HFFc6 (cell line): ENCODE results near the gene TMEM91. TPM values are rescaled to one million over a fixed set of nuclear protein-coding genes. Genes with fewer than 3 reads are reported as not detected.

ENCODE experiments used
- DNase-seq: peaks from one replicate; pipeline ENCODE4 v3.0.0-alpha.2; 2018
- H3K27ac Mint-ChIP-seq: 2 replicates; pipeline ENCODE4 v1.8.0; 2020; ENCODE audit warnings: mild to moderate bottlenecking, mixed read lengths
- H3K27me3 Mint-ChIP-seq: 2 replicates; pipeline ENCODE4 v1.8.0; 2021; ENCODE audit warnings: mild to moderate bottlenecking, moderate library complexity, mixed read lengths; ENCODE audit not compliant: insufficient read depth
- H3K36me3 Mint-ChIP-seq: 2 replicates; pipeline ENCODE4 v1.8.0; 2021; ENCODE audit warnings: low read depth, mixed read lengths
- H3K4me1 Mint-ChIP-seq: 2 replicates; pipeline ENCODE4 v1.8.0; 2020; ENCODE audit warnings: low read depth, mixed read lengths
- H3K4me3 Mint-ChIP-seq: 2 replicates; pipeline ENCODE4 v1.8.0; 2020; ENCODE audit warnings: mild to moderate bottlenecking, moderate library complexity, mixed read lengths
- H3K9me3 Mint-ChIP-seq: 2 replicates; pipeline ENCODE4 v1.8.0; 2020; ENCODE audit warnings: mild to moderate bottlenecking, mixed read lengths
- total RNA-seq, 6 experiments: library from RNA; stranded (reverse); fragmentation: NEBNext Ultra II Directional; extraction: Animal tissue kit (Norgen Biotek cat#: 25700); gene quantifications; 2 replicates in 1 of 6; 3 replicates in 5 of 6; pipeline ENCODE4 v1.2.3, GENCODE V29; 2021
- TF ChIP-seq, protein P1 (sequence below): fragments of 200-600 bp; sonication (generic); IDR thresholded peaks from 2 replicates; pipeline ENCODE4 v1.5.0; 2021; ENCODE audit warnings: antibody characterized with exemption, mild to moderate bottlenecking

TMEM91 gene
- total RNA-seq, 6 experiments from 2014 or later = 1.4 to 2.6 (median 1.7) TPM

DNA sequence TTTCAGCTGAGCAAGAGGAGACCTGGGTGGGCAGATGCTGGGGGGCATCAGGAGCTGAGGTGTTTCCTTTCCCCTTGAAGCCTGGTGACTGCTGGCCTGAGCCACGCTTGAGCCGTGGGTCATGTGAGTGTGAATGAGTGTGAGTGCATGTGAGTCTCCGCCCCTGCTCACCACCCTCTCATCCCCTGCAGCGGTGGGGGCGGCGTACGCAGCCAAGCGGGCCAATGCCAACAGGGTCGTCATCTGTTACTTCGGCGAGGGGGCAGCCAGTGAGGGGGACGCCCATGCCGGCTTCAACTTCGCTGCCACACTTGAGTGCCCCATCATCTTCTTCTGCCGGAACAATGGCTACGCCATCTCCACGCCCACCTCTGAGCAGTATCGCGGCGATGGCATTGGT is 45.6 kb downstream of the TMEM91 start:
- no peak overlapping the region for H3K27ac Mint-ChIP-seq
- peaks cover 4% of the 10 kb centered on the region for H3K4me1 Mint-ChIP-seq
- no peak overlapping the region for H3K4me3 Mint-ChIP-seq
- peaks cover 16% of the 10 kb centered on the region for H3K36me3 Mint-ChIP-seq
- TF ChIP-seq, protein P1, sequence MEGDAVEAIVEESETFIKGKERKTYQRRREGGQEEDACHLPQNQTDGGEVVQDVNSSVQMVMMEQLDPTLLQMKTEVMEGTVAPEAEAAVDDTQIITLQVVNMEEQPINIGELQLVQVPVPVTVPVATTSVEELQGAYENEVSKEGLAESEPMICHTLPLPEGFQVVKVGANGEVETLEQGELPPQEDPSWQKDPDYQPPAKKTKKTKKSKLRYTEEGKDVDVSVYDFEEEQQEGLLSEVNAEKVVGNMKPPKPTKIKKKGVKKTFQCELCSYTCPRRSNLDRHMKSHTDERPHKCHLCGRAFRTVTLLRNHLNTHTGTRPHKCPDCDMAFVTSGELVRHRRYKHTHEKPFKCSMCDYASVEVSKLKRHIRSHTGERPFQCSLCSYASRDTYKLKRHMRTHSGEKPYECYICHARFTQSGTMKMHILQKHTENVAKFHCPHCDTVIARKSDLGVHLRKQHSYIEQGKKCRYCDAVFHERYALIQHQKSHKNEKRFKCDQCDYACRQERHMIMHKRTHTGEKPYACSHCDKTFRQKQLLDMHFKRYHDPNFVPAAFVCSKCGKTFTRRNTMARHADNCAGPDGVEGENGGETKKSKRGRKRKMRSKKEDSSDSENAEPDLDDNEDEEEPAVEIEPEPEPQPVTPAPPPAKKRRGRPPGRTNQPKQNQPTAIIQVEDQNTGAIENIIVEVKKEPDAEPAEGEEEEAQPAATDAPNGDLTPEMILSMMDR = no peak
- peaks cover 3% of the 10 kb centered on the region; the same call in 1 of the 2 replicates for H3K27me3 Mint-ChIP-seq
- DNase-seq = no peak
- no peaks in the 10 kb centered on the region for H3K9me3 Mint-ChIP-seq

DNA sequence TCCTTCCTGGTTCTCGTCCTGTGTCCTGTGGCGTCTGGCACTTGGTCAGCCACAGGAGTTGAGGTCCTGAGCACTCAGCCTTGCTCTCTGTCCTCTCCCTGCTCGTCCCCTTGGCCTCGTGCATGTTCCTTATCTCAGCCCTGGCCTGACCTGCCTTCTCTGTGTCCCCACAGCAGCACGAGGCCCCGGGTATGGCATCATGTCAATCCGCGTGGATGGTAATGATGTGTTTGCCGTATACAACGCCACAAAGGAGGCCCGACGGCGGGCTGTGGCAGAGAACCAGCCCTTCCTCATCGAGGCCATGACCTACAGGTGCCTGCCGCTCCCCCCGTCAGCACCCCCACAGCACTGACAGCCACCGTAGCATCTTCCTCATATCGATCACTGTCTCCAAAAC is 46.1 kb downstream of the TMEM91 start:
- peaks cover 16% of the 10 kb centered on the region for H3K36me3 Mint-ChIP-seq
- H3K27ac Mint-ChIP-seq = no peak overlapping the region
- peaks cover 3% of the 10 kb centered on the region; the same call in 1 of the 2 replicates for H3K27me3 Mint-ChIP-seq
- peaks cover 9% of the 10 kb centered on the region for H3K4me1 Mint-ChIP-seq
- no peak overlapping the region for H3K4me3 Mint-ChIP-seq
- TF ChIP-seq, protein P1 = no peak
- no peaks in the 10 kb centered on the region for H3K9me3 Mint-ChIP-seq
- DNase-seq = no peak

DNA sequence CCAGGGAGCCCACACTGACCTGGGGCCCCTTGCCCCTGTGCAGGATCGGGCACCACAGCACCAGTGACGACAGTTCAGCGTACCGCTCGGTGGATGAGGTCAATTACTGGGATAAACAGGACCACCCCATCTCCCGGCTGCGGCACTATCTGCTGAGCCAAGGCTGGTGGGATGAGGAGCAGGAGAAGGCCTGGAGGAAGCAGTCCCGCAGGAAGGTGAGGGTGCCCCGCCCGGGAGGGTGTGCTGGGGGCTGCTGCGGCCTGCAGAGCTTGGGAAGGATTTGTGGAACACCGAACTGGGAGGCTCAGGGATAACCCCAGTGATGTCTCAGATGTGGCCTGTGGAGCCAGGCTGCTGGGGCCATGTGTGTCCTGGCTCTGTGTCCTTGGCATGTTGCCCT is 46.6 kb downstream of the TMEM91 start:
- no peak for DNase-seq
- Mint-ChIP-seq H3K27me3 (peaks cover 3% of the 10 kb centered on the region; the same call in 1 of the 2 replicates), H3K4me1 (peaks cover 14% of the 10 kb centered on the region), H3K27ac (no peak overlapping the region), H3K36me3 (peaks cover 16% of the 10 kb centered on the region), H3K4me3 (no peak overlapping the region), H3K9me3 (no peaks in the 10 kb centered on the region)
- TF ChIP-seq, protein P1 = no peak

DNA sequence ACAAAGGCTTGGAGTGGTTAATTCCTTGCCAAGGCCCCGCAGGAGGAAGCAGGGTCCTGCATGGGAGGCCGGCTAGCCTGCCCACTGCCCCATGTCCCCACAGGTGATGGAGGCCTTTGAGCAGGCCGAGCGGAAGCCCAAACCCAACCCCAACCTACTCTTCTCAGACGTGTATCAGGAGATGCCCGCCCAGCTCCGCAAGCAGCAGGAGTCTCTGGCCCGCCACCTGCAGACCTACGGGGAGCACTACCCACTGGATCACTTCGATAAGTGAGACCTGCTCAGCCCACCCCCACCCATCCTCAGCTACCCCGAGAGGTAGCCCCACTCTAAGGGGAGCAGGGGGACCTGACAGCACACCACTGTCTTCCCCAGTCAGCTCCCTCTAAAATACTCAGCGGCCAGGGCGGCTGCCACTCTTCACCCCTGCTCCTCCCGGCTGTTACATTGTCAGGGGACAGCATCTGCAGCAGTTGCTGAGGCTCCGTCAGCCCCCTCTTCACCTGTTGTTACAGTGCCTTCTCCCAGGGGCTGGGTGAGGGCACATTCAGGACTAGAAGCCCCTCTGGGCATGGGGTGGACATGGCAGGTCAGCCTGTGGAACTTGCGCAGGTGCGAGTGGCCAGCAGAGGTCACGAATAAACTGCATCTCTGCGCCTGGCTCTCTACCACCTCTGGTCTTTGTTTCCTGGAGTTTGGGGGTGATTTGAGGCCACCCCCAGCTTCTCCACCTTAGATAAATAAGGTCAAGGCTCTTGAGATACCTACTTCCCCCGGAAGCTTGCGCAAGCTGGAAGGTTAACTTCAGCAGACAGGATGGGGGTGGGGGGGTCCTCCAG is 48.2 kb downstream of the TMEM91 start:
- Mint-ChIP-seq H3K4me3 (no peak overlapping the region), H3K36me3 (peaks cover 11% of the 10 kb centered on the region), H3K9me3 (no peaks in the 10 kb centered on the region), H3K4me1 (peaks cover 22% of the 10 kb centered on the region), H3K27ac (no peak overlapping the region), H3K27me3 (peaks cover 1% of the 10 kb centered on the region; the same call in 1 of the 2 replicates)
- no peak for DNase-seq
- TF ChIP-seq, protein P1 = no peak

DNA sequence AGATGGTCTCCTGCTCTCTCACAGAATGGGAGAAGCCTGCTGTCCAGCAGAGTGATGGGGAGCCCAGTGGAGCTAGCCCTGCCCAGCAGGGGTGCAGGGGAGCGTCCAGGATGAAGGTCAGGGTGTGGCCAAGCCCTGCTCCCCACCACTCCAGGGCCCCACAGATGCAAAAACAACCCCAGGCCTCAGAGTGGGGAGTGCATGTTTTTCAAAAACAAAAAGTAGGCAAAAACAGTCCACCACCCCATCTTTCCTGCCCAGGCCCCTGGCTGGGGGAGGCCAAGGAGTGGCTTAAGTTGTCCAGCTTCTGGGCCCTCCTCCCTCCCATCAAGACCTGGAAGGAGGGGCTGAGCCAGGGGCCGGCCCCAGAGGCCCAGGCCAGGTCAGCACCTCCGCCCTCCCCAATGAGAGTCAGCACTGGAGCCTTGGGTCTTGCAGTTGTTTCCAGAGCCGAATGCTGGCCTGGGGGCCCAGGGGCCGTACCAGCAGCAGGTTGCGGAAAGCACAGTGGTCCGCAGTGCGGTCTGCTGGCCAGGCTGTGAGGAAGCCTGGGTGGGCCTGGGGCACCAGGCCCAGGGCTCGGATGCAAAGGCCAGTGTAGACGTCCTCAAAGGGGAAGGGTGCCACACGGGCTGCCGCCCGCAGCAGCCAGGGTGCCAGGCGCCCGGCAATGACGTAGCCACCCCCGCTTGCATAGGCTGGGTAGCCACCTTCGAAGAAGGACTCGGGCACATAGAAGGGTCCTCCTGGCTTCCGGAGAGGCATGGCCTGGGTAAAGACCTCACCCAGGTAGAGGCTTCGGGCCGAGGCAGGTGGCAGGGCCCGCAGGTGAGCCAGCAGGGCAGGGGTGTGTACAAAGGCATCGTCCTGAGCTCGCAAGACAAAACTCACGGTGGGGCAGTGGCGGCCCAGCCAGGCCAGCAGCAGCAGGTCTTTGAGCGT is 49.1 kb downstream of the TMEM91 start:
- H3K4me3 Mint-ChIP-seq = no peak overlapping the region
- H3K9me3 Mint-ChIP-seq = no peaks in the 10 kb centered on the region
- peaks cover 1% of the 10 kb centered on the region; the same call in 1 of the 2 replicates for H3K27me3 Mint-ChIP-seq
- DNase-seq = no peak
- TF ChIP-seq, protein P1 = no peak
- H3K27ac Mint-ChIP-seq = no peak overlapping the region
- peaks cover 22% of the 10 kb centered on the region for H3K4me1 Mint-ChIP-seq
- peaks cover 11% of the 10 kb centered on the region for H3K36me3 Mint-ChIP-seq
